ENCODE measurements around the gene FLT4.
A peak's percentile ranks its signal among the peaks of the same experiment; 100 is the strongest.
"Not testable (repeated sequence)": the region's sequence is repeated elsewhere in the genome, so short reads cannot be mapped to it uniquely, and the experiment has no call there.

FLT4 gene

DNA sequence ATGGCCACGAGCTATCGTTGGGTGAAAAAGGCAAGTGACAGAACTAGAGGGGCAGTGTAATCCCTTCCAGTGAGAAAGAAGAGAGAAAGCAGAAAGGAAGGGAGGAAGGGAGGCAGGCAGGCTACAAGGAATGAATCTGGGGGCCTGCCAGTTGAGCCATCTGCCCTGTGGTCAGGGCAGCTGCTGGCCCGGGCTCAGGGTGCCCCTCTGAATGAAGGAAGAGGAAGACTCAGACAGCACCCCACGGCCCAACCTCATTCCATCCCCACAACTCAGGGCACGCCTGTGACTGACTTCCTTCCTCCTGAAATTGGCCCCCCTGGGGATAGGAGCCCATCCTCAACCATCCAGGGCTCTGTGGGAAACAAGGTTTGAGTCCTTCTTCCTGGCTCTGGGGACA is 20.3 kb upstream of the FLT4 start:
- DNase-seq, result no peak

DNA sequence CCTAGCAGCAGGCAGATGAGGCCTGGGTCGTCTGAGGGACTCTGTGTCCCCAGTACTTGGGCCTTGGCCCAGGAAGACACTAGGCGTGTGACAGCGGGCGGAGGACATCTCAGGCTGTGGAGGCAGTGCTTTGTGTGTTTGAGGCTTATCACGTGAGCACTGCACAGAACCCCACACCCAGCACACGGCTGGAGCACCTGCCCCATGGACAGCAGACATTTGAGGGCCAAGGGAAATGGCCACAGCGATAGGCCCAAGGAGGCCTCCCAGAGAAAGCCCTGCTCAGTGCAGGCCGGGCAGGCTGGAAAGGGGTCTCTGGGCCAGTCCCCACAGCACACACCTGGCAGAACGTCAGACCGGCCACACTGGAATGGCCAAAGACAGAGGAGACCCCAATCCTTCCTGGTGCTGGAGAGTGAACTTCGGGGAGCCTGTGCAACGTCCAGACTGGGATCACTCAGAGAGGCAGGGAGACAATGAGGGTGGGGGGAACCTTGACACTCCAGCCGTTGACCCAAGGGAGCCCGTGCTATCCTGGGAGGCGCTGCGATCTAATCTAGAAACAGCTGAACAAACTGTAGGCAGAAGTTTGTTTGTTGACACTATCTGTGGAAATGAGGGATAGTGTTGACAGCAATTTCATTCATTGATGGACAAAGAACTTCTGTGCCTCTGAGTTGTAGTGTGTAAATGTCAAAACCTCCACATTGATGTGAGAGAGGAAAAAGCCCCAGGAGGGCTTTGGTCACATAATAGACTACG is 19.6 kb upstream of the FLT4 start:
- DNase-seq, result no peak

- no peak for DNase-seq
Measured at GRCh38 chr5:180666812-180667211, 17.4 kb upstream of the FLT4 start.

GRCh38 chr5:180665682-180666404 is 16.4 kb upstream of the FLT4 start:
- no peak for DNase-seq

- peak; percentile 57 to 63 (median 62) for DNase-seq
Measured at GRCh38 chr5:180658774-180659564, 9.6 kb upstream of the FLT4 start.

- DNase-seq, result not testable (repeated sequence)
Measured at GRCh38 chr5:180655243-180655642, 5.8 kb upstream of the FLT4 start.

DNA sequence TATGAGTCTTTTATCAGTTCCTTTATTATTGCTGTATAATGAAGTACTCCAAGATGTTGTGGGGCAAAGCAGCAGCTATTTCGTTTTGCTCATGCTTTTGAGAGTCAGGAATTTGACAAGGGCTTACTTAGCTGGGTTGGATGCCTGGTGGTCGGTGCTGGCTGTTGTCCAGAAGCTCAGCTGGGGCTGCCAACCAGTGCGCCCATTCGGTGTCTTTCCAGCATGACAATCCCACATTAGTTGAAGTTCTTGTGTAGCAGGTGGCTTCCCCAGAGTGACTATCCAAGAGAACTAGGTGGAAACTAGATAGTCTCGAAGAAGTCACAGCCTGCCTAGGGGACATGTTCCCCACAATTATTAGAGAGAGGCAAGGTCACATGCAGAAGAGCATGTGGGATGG is 3.4 kb upstream of the FLT4 start:
- no peak for DNase-seq

DNA sequence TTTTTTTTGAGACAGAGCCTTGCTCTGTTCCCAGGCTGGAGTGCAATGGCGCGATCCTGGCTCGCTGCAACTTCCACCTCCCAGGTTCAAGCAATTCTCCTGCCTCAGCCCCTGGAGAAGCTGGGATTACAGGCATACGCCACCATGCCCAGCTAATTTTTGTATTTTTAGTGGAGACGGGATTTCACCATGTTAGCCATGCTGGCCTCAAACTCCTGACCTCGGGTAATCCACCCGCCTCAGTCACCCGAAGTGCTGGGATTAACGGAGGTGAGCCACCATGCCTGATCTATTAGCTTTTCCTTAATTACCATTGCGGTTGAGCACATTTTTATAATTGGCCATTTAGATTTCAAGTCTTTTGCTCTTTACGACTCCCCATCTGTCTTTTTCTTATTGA is 2.9 kb upstream of the FLT4 start:
- no peak for DNase-seq

- peak in 1 of 3 donors; percentile 38 for DNase-seq
Measured at GRCh38 chr5:180648658-180649296, 623 bp downstream of the FLT4 start.

GRCh38 chr5:180647941-180648500 is 1.4 kb downstream of the FLT4 start:
- no peak for DNase-seq

DNA sequence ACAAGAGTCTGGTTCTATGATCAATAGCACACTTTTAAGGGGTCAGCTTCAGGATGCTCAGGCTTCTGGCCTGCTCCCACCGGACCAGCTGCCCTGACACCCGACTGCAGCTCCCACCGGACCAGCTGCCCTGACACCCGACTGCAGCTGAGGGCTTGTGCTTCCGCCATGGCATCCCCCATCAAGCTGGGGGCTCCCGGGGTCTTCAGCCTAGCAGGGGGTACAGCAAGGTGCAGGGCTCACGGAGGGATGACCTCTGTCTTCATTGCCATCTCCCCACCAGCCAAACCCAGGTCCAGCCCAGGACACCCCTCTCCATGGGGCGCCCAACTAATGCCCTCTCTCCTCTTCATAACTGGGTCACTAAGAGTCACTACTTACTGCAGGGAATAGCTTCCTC is 1.9 kb downstream of the FLT4 start:
- no peak for DNase-seq

GRCh38 chr5:180646963-180647305 is 2.5 kb downstream of the FLT4 start:
- no peak for DNase-seq

DNA sequence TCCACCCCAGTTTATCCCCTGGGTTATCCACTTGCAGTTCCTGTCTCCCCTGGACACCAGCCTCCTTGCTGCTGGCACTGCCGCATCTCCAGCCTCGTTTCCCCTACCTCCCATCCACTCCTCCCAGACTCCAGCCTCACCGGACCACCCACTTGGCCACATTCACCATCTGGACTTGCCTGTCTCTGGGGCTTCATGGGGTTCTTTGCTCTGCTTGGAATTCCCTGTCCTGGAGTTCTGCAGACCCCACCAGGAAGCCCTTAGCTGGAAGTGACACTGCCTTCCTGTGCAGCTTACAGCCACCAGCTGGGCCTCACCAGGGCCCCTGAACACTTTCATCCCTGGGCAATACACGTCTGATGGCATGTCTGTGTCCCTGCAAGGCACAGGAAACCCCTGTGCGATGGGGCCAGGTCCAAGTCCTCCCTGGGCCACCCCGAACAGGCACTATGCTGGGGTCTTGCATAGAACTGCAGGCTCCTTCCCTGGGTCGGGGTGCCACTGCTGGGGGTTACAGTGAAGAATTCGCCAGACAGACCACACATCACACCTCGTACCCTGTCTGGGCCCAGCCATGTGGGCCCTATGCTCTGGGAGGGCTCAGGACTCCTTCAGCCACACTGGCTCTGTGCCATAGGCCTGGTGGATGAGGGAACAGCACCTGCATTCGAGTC is 3.0 kb downstream of the FLT4 start:
- no peak for DNase-seq

DNA sequence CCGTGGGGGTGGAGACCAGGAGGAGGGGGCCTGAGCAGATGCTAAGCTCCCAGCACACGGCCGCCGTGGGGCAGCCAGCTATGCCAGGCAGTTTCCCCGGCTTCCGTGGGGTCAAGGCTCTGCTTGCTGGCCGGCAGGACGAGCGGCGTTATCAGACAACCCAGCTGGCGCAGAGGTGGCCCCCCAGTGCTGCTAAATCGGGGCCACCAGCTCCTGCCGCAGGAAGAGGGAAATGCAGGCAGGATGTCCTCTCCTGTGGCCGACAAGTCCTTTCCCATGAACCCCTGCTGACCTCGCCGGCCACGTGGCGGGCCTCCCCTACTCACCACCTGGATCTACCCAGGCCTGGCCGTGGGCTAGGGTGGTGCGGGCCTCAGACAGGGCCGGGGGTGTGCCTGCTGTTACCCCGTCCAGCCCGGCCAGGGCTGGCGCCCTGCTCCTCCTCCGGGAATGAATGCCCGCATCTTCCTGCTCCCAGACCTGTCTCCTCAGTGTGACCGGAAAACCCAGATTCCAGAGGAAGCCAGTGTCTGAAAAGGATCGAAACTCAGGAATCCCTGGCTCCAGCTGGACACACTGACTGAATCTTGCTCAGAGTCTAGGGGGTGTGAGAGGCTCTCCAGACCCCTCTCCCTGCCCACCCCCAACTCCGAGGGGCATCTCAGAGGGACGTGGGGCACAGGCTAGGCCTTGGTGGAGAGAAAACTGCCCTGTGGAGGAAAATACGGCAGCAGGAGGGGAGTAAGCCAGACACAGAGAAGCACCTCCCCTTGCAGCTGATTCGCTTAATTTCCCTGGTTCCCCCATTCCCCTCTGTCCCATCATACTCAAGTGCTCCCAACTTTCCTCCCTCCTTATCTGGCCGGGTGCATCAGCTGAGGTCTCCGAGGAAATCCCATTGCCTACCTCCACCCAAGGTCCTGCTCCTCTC is 3.9 kb downstream of the FLT4 start:
- no peak for DNase-seq

DNA sequence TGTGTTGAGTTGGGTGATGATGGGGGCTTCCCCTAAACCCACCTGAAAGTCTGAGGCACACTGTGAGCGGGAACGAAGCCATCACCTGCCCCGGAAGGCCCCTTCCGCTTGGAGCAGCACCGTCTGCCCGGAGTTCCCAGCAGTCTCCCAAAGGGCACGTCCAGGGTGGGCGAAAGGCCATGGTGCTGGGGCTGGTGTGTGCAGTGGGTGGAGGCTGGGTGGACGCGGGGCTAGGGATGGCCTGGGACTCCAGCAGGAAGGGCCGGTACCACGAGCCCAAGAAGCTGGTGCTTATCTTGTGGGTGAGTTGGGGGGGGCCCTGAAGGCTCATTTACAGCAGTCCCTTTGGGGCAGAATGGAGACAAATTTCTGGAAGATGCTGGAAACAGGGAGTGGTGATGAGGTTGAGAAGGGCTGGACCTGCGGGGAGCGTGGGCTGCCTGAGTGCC is 4.6 kb downstream of the FLT4 start:
- DNase-seq, result no peak

- no peak for DNase-seq
Measured at GRCh38 chr5:180644129-180644824, 5.1 kb downstream of the FLT4 start.

DNA sequence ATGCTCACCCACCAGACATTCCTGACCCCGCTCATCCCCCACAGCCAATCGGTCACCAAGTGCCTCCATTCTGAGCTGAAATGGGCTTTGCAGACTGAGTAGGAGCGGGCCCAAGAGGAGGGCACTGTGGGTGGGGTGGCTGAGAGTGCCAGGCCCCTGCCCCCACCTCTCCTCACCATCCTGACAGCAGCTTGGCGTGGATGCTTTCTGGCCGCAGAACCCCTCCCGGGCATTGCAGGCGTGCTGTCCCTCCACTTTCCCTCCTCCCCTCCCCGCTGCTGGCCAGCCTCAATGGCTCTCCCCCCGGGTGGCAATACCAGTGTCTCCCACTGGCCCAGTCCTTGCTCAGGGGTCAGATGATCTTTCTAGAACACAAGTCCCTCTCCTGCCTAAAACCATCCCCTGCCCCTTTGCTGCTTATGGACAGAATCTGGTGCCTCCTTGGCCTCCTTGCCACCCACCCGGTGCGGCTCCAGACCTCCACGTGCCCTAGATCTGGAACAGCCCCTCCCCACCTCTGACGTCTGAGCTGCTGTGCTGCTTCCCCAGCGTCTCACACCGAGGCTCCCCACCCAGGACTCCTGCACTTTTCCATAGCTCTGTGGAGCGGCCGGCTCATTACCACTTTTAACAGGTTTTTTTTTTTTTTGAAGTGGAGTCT is 6.1 kb downstream of the FLT4 start:
- no peak for DNase-seq

DNA sequence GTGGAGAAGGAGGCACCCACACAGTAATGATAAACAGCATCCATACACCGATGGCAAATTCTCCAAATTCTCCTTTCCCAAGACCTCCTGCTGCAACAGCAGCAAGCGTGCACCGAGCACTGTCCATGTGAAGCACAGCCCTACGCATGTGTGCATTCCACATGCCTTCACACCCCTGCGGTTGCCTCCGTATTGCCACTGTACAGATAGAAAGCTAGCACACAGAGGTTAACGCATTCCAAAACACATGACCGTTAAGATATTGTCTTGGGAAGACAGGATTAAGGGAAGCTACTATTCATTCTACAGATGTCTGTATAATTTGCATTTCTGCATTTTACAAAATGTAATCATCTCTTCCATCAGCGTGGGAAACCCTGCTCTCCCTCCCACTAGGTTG is 6.6 kb downstream of the FLT4 start:
- DNase-seq, result no peak

GRCh38 chr5:180642181-180642775 is 7.1 kb downstream of the FLT4 start:
- no peak for DNase-seq

- no peak for DNase-seq
Measured at GRCh38 chr5:180641566-180641900, 7.9 kb downstream of the FLT4 start.
